K562 (cell line): ENCODE data around the gene SLC66A3. TPM values are rescaled to one million over a fixed set of nuclear protein-coding genes. Genes with fewer than 3 reads are reported as not detected.

Source experiments
- ATAC-seq: fragments of 200-7000 bp; cut with Tn5 transposase; 3 replicates; pipeline ENCODE4 v1.9.1; 2020; ENCODE audit warnings: moderate library complexity
- BruUV-seq: library from RNA; stranded (reverse); fragments of 400-500 nt; replicated peaks from 2 replicates; lab custom pipeline; 2021; lab: Mats Ljungman, UMichigan
- CTCF ChIA-PET: fragments of 300-600 bp; formaldehyde crosslinking; extraction: SDS; loops from one replicate; lab custom pipeline; 2021; ENCODE audit warnings: low intra/inter-chr PET ratio; lab: Yijun Ruan, JAX
- POLR2A ChIA-PET: fragments of 300-600, 350-650 bp; sonication (Branson Sonifier 250); formaldehyde crosslinking; extraction: SDS; loops from one replicate; lab custom pipeline; 2021; ENCODE audit warnings: antibody characterized with exemption, inconsistent platforms; lab: Yijun Ruan, JAX
- DNase-seq, 4 experiments: peaks; one replicate each; pipeline versions ENCODE4 v3.0.0 to v3.0.0-alpha.2; 2011 to 2018; ENCODE audit warnings: low spot score in 3 of 4, mixed read lengths in 3 of 4; ENCODE audit errors: extremely low read depth in 1 of 4
- FAIRE-seq: peaks from 2 replicates; lab custom pipeline; 2011; peaks lifted over from hg19 to GRCh38; lab: Jason Lieb, UNC
- H2AFZ ChIP-seq: 2 replicates; pipeline ENCODE4 v1.6.0; 2011; ENCODE audit warnings: low read depth, low read length, control low read depth, inconsistent platforms
- H3K27ac ChIP-seq: fragments of 200-600 bp; 3 replicates; pipeline ENCODE4 v1.8.0; 2011; ENCODE audit warnings: low read depth, mild to moderate bottlenecking, control low read depth, inconsistent platforms, low read length, moderate library complexity, mixed read lengths; ENCODE audit errors: extremely low read depth
- H3K27me3 ChIP-seq, 2 experiments: fragments of 300-600 bp in 1 of 2; 2 replicates in 1 of 2; 3 replicates in 1 of 2; pipeline versions ENCODE4 v1.6.0 to v1.8.0; 2011; ENCODE audit warnings: inconsistent platforms in 2 of 2, low read length in 2 of 2, mild to moderate bottlenecking in 1 of 2, mixed read lengths in 1 of 2, moderate library complexity in 1 of 2; ENCODE audit not compliant: control insufficient read depth in 2 of 2, insufficient read depth in 2 of 2
- H3K36me3 ChIP-seq: fragments of 300-600 bp; 3 replicates; pipeline ENCODE4 v1.8.0; 2011; ENCODE audit warnings: mild to moderate bottlenecking, low read length, inconsistent platforms; ENCODE audit not compliant: control insufficient read depth, insufficient read depth
- H3K4me1 ChIP-seq, 2 experiments: fragments of 200-600 bp in 1 of 2; replicated peaks in 1 of 2; 2 replicates in 1 of 2; 3 replicates in 1 of 2; pipeline versions ENCODE4 v1.5.1 to v1.8.0; 2011; ENCODE audit warnings: inconsistent platforms in 2 of 2, low read length in 2 of 2, mild to moderate bottlenecking in 1 of 2, mixed read lengths in 1 of 2, moderate library complexity in 1 of 2; ENCODE audit not compliant: control insufficient read depth in 2 of 2, insufficient read depth in 2 of 2
- H3K4me2 ChIP-seq: 2 replicates; pipeline ENCODE4 v1.6.1; 2011; ENCODE audit warnings: low read length, control low read depth, inconsistent platforms, mixed read lengths; ENCODE audit not compliant: insufficient read depth
- H3K4me3 ChIP-seq: fragments of 200-600 bp; sonication (generic), shearing (Covaris generic); 2 replicates; pipeline ENCODE4 v1.5.1; 2016; ENCODE audit warnings: control low read depth, inconsistent platforms
- H3K79me2 ChIP-seq: fragments of 200-600 bp; 3 replicates; pipeline ENCODE4 v1.8.0; 2011; ENCODE audit warnings: low read length, inconsistent platforms; ENCODE audit not compliant: control insufficient read depth, insufficient read depth
- H3K9ac ChIP-seq, 2 experiments: 2 replicates each; pipeline versions ENCODE4 v1.6.0 to v1.6.1; 2011; ENCODE audit warnings: low read depth in 2 of 2, low read length in 2 of 2, control low read depth in 1 of 2, inconsistent platforms in 1 of 2, mild to moderate bottlenecking in 1 of 2, mixed read lengths in 1 of 2; ENCODE audit not compliant: insufficient read depth in 1 of 2
- H3K9me1 ChIP-seq: one replicate; pipeline ENCODE4 v1.6.0; 2011; ENCODE audit warnings: inconsistent platforms, mild to moderate bottlenecking, low read length, moderate library complexity; ENCODE audit not compliant: control insufficient read depth, insufficient read depth
- H3K9me3 ChIP-seq: replicated peaks from 2 replicates; pipeline ENCODE4 v1.5.1; 2011; ENCODE audit warnings: low read depth, low read length, inconsistent platforms; ENCODE audit not compliant: control insufficient read depth, insufficient read depth
- H4K20me1 ChIP-seq: replicated peaks from 2 replicates; pipeline ENCODE4 v1.6.1; 2011; ENCODE audit warnings: low read length, inconsistent platforms, mixed read lengths; ENCODE audit not compliant: control insufficient read depth, insufficient read depth
- ARID2 ChIP-seq: fragments of 450-650 bp; IDR thresholded peaks from 2 replicates; pipeline ENCODE4 v1.6.1; 2017; ENCODE audit warnings: antibody characterized with exemption, mild to moderate bottlenecking
- BRF1 ChIP-seq: IDR thresholded peaks from 3 replicates; pipeline ENCODE4 v1.6.1; 2011; ENCODE audit warnings: borderline replicate concordance, mild to moderate bottlenecking; ENCODE audit not compliant: insufficient read length; ENCODE audit errors: extremely low read depth
- ESRRA ChIP-seq: fragments of 450-650 bp; IDR thresholded peaks from 2 replicates; pipeline ENCODE4 v1.6.1; 2014; ENCODE audit warnings: low read depth, mild to moderate bottlenecking, moderate library complexity, borderline replicate concordance
- FOXM1 ChIP-seq, 2 experiments: fragments of 450-650 bp in 1 of 2; sonication (generic) in 1 of 2; formaldehyde crosslinking in 1 of 2; IDR thresholded peaks; 2 replicates each; pipeline versions ENCODE4 v1.6.1 to v1.9.0; 2017 to 2022; ENCODE audit warnings: low read depth in 2 of 2, mild to moderate bottlenecking in 2 of 2, missing genetic modification reagents in 1 of 2, moderate library complexity in 1 of 2
- HMGXB4 ChIP-seq: sonication (generic); formaldehyde crosslinking; IDR thresholded peaks from 2 replicates; pipeline ENCODE4 v1.8.1; 2023; ENCODE audit warnings: mild to moderate bottlenecking, missing genetic modification reagents
- MED1 ChIP-seq: sonication (generic); formaldehyde crosslinking; IDR thresholded peaks from 2 replicates; pipeline ENCODE4 v1.8.1; 2023; ENCODE audit warnings: missing genetic modification reagents, borderline replicate concordance
- RB1 ChIP-seq: fragments of 450-650 bp; IDR thresholded peaks from 2 replicates; pipeline ENCODE4 v1.6.1; 2017; ENCODE audit warnings: low read depth, mild to moderate bottlenecking
- SIN3B ChIP-seq: fragments of 450-650 bp; IDR thresholded peaks from 2 replicates; pipeline ENCODE4 v1.6.1; 2017; ENCODE audit warnings: low read depth, mild to moderate bottlenecking, moderate library complexity
- SMAD2 ChIP-seq: fragments of 150-350 bp; IDR thresholded peaks from 2 replicates; pipeline ENCODE4 v1.6.1; 2014; ENCODE audit warnings: low read depth, mild to moderate bottlenecking, low read length
- SRSF3 ChIP-seq: fragments of 200-400 bp; formaldehyde crosslinking; IDR thresholded peaks from 2 replicates; pipeline ENCODE4 v1.6.1; 2016; ENCODE audit warnings: mild to moderate bottlenecking, low read length, moderate library complexity; ENCODE audit not compliant: insufficient read depth
- ZBED1 ChIP-seq: IDR thresholded peaks from 2 replicates; pipeline ENCODE4 v1.6.1; 2014
- ZNF165 ChIP-seq: fragments of 250-450 bp; sonication (Bioruptor Pico); IDR thresholded peaks from 2 replicates; pipeline ENCODE4 v1.4.0; 2020; ENCODE audit warnings: borderline replicate concordance
- ZNF23 ChIP-seq: fragments of 250-450 bp; sonication (Bioruptor Pico); IDR thresholded peaks from 2 replicates; pipeline ENCODE4 v1.4.0; 2020; ENCODE audit warnings: mild to moderate bottlenecking
- ZNF57 ChIP-seq: fragments of 450-650 bp; formaldehyde crosslinking; IDR thresholded peaks from 2 replicates; pipeline ENCODE4 v1.4.0; 2020; ENCODE audit warnings: mild to moderate bottlenecking, moderate library complexity
- WGBS: fragments of 100-300 bp; shearing (Covaris generic); methylation state at CpG from one replicate; pipeline ENCODE4 v1.1.6; 2016; ENCODE audit warnings: low coverage, mixed read lengths; ENCODE audit not compliant: insufficient coverage; ENCODE audit errors: missing lambda C conversion rate; 5-methylcytosine and 5-hydroxymethylcytosine counted together
- in situ Hi-C: fragments of 300-500 bp; cut with MboI; formaldehyde crosslinking; loops from 4 replicates; pipeline ENCODE4 v1.15.0; 2018; ENCODE audit warnings: inconsistent platforms, mixed read lengths
- intact Hi-C: fragments of 100-400 bp; cut with micrococcal nuclease; formaldehyde crosslinking; loops from 2 replicates; pipeline ENCODE4 v1.14.2; 2022
- polyA plus RNA-seq, 8 experiments: library from polyadenylated mRNA; depleted of rRNA in 4 of 8; stranded (reverse) in 5 of 8; unstranded in 3 of 8; fragments of >200 nt; fragmentation: Nextera tagmentation in 2 of 8; fragmentation: Illumina TruSeq in 1 of 8; extraction: Ambion mirVana in 2 of 8; extraction: Trizol in 1 of 8; gene quantifications; 2 replicates each; pipeline versions ENCODE4 v1.2.1 to v1.2.3, GENCODE V29; 2011 to 2014; ENCODE audit warnings: inconsistent platforms in 1 of 8, missing spikeins in 1 of 8
- total RNA-seq, 7 experiments: library from RNA; depleted of rRNA in 6 of 7; stranded (reverse); fragments of >200 nt in 6 of 7; fragmentation: Illumina TruSeq in 2 of 7; extraction: Trizol in 2 of 7; gene quantifications; 2 replicates each; pipeline versions ENCODE4 v1.2.1 to v1.2.3, GENCODE V29; 2011 to 2021; ENCODE audit warnings: low replicate concordance in 1 of 7
- TF ChIP-seq, protein P1 (sequence below): sonication (generic); formaldehyde crosslinking; IDR thresholded peaks from 2 replicates; pipeline ENCODE4 v1.8.0; 2023; ENCODE audit warnings: mild to moderate bottlenecking, missing genetic modification reagents
- TF ChIP-seq, protein P2 (sequence below): fragments of 250-450 bp; sonication (Bioruptor Pico); IDR thresholded peaks from 2 replicates; pipeline ENCODE4 v1.6.1; 2021; ENCODE audit warnings: mild to moderate bottlenecking

The SLC66A3 gene
- total and polyA plus RNA-seq, 9 of the 15 experiments (the other 6 are each of a cell fraction or from before 2014, with no cell fraction given) = 2.8 to 30.0 (median 9.1) TPM

GRCh38 chr2:11145350-11145749 lies 9.9 kb upstream of the SLC66A3 start:
- CTCF ChIA-PET = interaction anchor here (0.6 kb wide), 1 partner anchor 150 kb away, joined by 4 read pairs; no protein-coding TSS in a partner anchor
- Histone ChIP-seq H4K20me1 (no peaks in the 10 kb centered on the region), H3K36me3 (no peaks in the 10 kb centered on the region), H3K4me1 (no peaks in the 10 kb centered on the region), H2AFZ (no peak overlapping the region), H3K9ac (no peak overlapping the region), H3K4me2 (no peak overlapping the region), H3K9me3 (0 out of 2 replicates have a peak, but pooled peaks cover 4% of the 10 kb centered on the region), H3K9me1 (no peaks in the 10 kb centered on the region), H3K27ac (no peak overlapping the region), H3K27me3 (peaks cover 8 to 54% of the 10 kb centered on the region in 2 experiments), H3K4me3 (no peak overlapping the region), H3K79me2 (no peaks in the 10 kb centered on the region)
- BruUV-seq = no TSS peak
- ATAC-seq (no peak), DNase-seq (no peak), FAIRE-seq (no peak)
- in situ Hi-C loops (loop anchor here (25.0 kb wide), 1 partner anchor 267 kb away; no protein-coding TSS in a partner anchor), intact Hi-C loops (no loop called here)
- WGBS = 0% methylated on average over 1 of the region's 1 CpG
- TF ChIP-seq SMAD2 (no peak), SRSF3 (no peak), MED1 (CRISPR knock-in tag) (no peak), RB1 (no peak), ZBED1 (no peak), BRF1 (no peak), ESRRA (no peak), ZNF165 (no peak), HMGXB4 (CRISPR knock-in tag) (no peak), FOXM1 (IDR thresholded peaks at IDR 0.05; ENCODE audit: low read depth) (no peak), FOXM1 (CRISPR knock-in tag; IDR thresholded peaks at IDR 0.05; ENCODE audit: low read depth) (no peak), ZNF23 (CRISPR knock-in tag) (no peak), ZNF57 (CRISPR knock-in tag) (no peak), SIN3B (no peak), ARID2 (no peak)
- TF ChIP-seq, protein P1, sequence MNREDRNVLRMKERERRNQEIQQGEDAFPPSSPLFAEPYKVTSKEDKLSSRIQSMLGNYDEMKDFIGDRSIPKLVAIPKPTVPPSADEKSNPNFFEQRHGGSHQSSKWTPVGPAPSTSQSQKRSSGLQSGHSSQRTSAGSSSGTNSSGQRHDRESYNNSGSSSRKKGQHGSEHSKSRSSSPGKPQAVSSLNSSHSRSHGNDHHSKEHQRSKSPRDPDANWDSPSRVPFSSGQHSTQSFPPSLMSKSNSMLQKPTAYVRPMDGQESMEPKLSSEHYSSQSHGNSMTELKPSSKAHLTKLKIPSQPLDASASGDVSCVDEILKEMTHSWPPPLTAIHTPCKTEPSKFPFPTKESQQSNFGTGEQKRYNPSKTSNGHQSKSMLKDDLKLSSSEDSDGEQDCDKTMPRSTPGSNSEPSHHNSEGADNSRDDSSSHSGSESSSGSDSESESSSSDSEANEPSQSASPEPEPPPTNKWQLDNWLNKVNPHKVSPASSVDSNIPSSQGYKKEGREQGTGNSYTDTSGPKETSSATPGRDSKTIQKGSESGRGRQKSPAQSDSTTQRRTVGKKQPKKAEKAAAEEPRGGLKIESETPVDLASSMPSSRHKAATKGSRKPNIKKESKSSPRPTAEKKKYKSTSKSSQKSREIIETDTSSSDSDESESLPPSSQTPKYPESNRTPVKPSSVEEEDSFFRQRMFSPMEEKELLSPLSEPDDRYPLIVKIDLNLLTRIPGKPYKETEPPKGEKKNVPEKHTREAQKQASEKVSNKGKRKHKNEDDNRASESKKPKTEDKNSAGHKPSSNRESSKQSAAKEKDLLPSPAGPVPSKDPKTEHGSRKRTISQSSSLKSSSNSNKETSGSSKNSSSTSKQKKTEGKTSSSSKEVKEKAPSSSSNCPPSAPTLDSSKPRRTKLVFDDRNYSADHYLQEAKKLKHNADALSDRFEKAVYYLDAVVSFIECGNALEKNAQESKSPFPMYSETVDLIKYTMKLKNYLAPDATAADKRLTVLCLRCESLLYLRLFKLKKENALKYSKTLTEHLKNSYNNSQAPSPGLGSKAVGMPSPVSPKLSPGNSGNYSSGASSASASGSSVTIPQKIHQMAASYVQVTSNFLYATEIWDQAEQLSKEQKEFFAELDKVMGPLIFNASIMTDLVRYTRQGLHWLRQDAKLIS (CRISPR knock-in tag) = no peak
- TF ChIP-seq, protein P2, sequence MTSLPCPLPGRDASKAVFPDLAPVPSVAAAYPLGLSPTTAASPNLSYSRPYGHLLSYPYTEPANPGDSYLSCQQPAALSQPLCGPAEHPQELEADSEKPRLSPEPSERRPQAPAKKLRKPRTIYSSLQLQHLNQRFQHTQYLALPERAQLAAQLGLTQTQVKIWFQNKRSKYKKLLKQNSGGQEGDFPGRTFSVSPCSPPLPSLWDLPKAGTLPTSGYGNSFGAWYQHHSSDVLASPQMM (CRISPR knock-in tag) = no peak
- POLR2A ChIA-PET = no interaction called here
